Erythroblast (primary cell): ENCODE measurements around the gene PFKFB3.

Experiments used
- GATA1 ChIP-seq: IDR thresholded peaks from 2 replicates; pipeline ENCODE4 v1.6.1; 2011; ENCODE audit warnings: low read depth, mild to moderate bottlenecking, control low read depth, low read length, moderate library complexity
- POLR2A ChIP-seq: IDR thresholded peaks from 2 replicates; pipeline ENCODE4 v1.6.1; 2011; ENCODE audit warnings: mild to moderate bottlenecking, low read length

DNA sequence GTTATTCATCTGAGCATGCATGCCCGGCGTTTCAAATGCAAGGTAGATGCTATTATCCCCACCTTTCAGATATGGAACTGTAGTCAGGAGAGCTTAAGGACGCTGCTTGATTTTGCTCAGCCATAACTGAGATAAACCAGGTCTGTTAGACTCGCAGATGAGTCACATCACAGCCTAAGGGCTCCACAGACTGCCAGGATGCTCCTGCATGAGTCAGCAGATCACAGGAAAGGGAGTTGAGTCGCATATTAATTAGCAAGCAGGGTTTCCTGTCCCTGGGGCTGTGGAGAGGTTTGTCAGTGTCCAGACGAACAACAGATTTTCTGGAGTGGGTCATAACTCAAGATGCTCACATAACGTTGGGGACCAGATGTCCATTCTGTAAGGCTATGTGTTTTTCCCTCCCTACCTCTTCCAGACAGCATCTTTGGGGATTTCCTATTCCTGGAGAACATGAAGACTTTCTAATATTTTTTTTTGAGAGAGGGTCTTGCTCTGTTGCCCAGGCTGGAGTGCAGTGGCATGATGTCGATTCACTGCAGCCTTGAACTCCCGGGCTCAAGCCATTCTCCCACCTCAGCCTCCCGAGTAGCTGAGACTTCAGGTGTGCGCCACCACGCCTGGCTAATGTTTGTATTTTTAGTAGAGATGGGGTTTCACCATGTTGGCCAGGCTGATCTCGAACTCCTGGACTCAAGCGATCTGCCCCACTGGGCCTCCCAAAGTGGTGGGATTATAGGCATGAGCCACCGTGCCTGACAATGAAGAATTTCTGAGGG, 36.7 kb downstream of the PFKFB3 start:
- TF ChIP-seq POLR2A (no peak), GATA1 (no peak)
